Bronchial epithelial cell (primary cell): Measurements from ENCODE around the gene OPRL1. TPM values are rescaled to one million over a fixed set of nuclear protein-coding genes. Genes with fewer than 3 reads are reported as not detected.

Source experiments
- DNase-seq: peaks from one replicate; pipeline ENCODE4 v3.0.0-alpha.2; 2010; ENCODE audit warnings: low read depth
- FAIRE-seq: peaks from 2 replicates; lab custom pipeline; 2011; peaks lifted over from hg19 to GRCh38; lab: Jason Lieb, UNC
- H3K27me3 ChIP-seq: 2 replicates; pipeline ENCODE4 v1.5.1; 2011; ENCODE audit warnings: low read length; ENCODE audit not compliant: control insufficient read depth, insufficient read depth
- H3K36me3 ChIP-seq: 2 replicates; pipeline ENCODE4 v1.5.1; 2011; ENCODE audit warnings: low read length; ENCODE audit not compliant: control insufficient read depth, insufficient read depth
- H3K4me3 ChIP-seq: 2 replicates; pipeline ENCODE4 v1.5.1; 2011; ENCODE audit warnings: mild to moderate bottlenecking, low read depth, low read length, control low read depth
- CTCF ChIP-seq: IDR thresholded peaks from 2 replicates; pipeline ENCODE4 v1.5.1; 2011; ENCODE audit warnings: mild to moderate bottlenecking, moderate library complexity, low read length, control low read depth, inconsistent platforms; ENCODE audit not compliant: insufficient read depth, severe bottlenecking
- total RNA-seq: library from RNA; depleted of rRNA; stranded (reverse); fragments of >200 nt; gene quantifications from 2 replicates; pipeline ENCODE4 v1.2.1, GENCODE V29; 2014

Gene OPRL1
- total RNA-seq, 1 donor from 2014 or later, result under 0.01 TPM

GRCh38 chr20:64072498-64073063 lies 7.3 kb upstream of the OPRL1 start:
- no peaks in the 10 kb centered on the region for H3K27me3 ChIP-seq
- no peak for TF ChIP-seq CTCF
- no peak overlapping the region for H3K4me3 ChIP-seq
- FAIRE-seq (no peak), DNase-seq (no peak)
- peaks cover 5% of the 10 kb centered on the region for H3K36me3 ChIP-seq

- no peak for FAIRE-seq
- no peak for TF ChIP-seq CTCF
- Histone ChIP-seq H3K4me3 (no peak overlapping the region), H3K36me3 (peaks cover 5% of the 10 kb centered on the region), H3K27me3 (no peaks in the 10 kb centered on the region)
- DNase-seq, result no peak
Observed at GRCh38 chr20:64073476-64074183, 6.3 kb upstream of the OPRL1 start.

GRCh38 chr20:64074184-64074789 lies 5.6 kb upstream of the OPRL1 start:
- no peak for TF ChIP-seq CTCF
- DNase-seq, result no peak
- no peak for FAIRE-seq
- Histone ChIP-seq H3K4me3 (no peak overlapping the region), H3K27me3 (no peaks in the 10 kb centered on the region), H3K36me3 (peaks cover 5% of the 10 kb centered on the region)

- peaks cover 5% of the 10 kb centered on the region for H3K36me3 ChIP-seq
- FAIRE-seq, result no peak
- DNase-seq, result no peak
- no peak for TF ChIP-seq CTCF
- H3K4me3 ChIP-seq, result no peak overlapping the region
- H3K27me3 ChIP-seq, result no peaks in the 10 kb centered on the region
Observed at GRCh38 chr20:64074963-64075362, 4.9 kb upstream of the OPRL1 start.

- Histone ChIP-seq H3K27me3 (no peaks in the 10 kb centered on the region), H3K36me3 (peaks cover 5% of the 10 kb centered on the region), H3K4me3 (no peak overlapping the region)
- DNase-seq (no peak), FAIRE-seq (no peak)
- TF ChIP-seq CTCF, result no peak
Observed at GRCh38 chr20:64075556-64075955, 4.3 kb upstream of the OPRL1 start.
